Adrenal gland (tissue), 5 donors: ENCODE data around the gene ITPR3.

Source experiments
- CTCF ChIP-seq, 6 experiments: fragments of 450-650 bp in 4 of 6; fragments of 200-600 bp in 2 of 6; sonication (generic) in 1 of 6; IDR thresholded peaks; 1 replicate in 5 of 6; 2 replicates in 1 of 6; pipeline versions ENCODE4 v1.5.1 to v1.8.0; 2016 to 2021; ENCODE audit warnings: antibody characterized with exemption in 6 of 6, mild to moderate bottlenecking in 2 of 6, moderate library complexity in 1 of 6
- POLR2A ChIP-seq, 2 donors: fragments of 450-650 bp; IDR thresholded peaks; one replicate each; pipeline ENCODE4 v1.6.1; 2017; ENCODE audit warnings: antibody characterized with exemption in 2 of 2, mild to moderate bottlenecking in 2 of 2, moderate library complexity in 1 of 2
- donor health status: DM: no; HTN: no; CAD: no.

- TF ChIP-seq CTCF (IDR thresholded peaks at IDR 0.05) (no peak), POLR2A (IDR thresholded peaks at IDR 0.05) (no peak)
Measured at GRCh38 chr6:33717934-33718455, 96.9 kb downstream of the ITPR3 start.
